HG02870 (cell line): Measurements from ENCODE around the gene SALL3.

Experiments used
- ATAC-seq: cut with Tn5 transposase; IDR thresholded peaks from one replicate; pipeline ENCODE4 v1.9.1; 2021; ENCODE audit warnings: mild to moderate bottlenecking, moderate library complexity; ENCODE audit not compliant: unreplicated experiment

Gene SALL3

DNA sequence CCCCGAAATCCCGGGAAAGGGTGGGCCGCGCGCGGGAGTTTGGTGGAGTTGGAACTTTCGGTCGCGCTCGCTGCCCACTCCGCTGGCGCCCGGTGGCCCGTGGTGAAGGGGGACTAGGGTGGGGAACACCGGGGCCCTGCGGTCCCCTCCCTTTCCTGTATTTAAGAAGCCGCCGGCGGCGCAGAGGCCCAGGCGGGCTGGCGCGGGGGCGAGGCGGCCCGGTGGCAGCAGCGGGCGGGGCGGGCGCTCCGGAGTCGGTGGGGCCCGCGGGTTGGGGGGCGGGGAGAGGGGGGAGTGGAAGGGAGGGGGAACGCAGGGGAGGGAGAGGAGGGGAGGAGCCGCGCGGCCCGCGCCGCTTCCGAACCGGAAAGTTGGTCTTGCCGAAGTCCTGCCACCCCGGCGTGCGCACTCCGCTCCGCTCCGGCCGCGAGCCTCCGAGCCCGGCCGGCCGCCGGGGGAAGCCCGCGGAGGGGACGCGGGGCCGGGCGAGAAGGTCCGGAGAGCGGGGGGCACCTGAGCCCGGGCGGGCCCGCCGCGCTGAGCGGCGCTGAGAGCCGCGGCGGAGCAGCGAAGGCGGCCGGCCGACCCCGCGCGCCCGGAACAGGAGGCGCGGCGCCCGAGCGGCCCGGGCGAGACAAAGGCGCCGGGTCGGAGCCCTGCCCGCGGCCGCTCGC, 425 bp upstream of the SALL3 start:
- ATAC-seq: no peak

DNA sequence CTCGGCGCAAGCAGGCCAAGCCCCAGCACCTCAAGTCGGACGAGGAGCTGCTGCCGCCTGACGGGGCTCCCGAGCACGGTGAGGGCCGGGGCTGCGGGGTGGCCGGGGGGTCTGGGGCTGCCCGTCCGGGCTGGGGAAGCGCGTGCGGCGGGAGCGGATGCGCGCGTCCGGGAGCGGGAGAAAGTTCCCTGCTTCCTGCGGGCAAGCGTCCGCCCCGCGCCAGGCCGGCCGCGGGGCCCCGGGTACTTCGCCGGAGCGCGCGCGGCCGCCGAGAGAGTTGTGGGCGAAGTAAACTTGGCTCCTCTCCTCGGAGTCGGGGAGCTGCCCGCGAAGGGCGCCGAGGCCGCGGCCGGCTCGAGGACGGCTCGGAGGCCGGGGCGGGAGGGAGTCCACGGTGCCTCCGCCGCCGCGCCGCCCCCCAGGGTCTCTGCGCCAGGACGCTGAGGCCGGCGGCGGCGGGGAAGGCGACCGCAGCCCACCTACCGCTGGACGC, 707 bp downstream of the SALL3 start:
- ATAC-seq: no peak

DNA sequence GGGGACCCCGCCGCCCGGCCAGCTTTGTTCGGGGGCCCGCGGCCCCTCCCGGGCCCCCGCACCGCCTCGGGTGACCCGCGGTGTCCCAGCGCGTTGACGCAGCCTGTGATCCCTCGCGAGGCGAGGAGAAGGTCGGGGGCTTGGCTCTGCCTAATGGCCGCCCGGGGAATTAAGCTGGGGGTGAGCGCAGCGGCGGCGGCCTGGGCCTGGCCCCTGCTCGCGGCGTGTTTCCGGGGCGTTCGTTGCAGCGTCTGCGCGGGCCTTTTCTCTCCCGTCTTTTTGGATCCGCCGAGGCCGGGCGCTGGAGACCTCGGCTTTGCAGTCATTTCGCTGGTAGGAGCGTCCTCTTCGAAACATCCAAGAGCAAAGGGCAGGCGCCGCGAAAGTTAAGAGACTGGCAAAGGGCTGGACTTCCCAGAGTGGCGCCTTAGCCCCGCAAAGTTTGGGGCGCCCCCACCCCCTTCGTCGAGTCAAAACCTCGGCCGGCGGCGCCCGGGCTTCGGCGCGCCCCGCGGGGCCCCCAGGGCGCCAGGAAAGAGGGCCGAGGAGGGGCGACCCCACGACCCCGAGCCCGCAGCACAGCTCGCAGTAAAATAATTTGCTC, 1.3 kb downstream of the SALL3 start:
- no peak for ATAC-seq

DNA sequence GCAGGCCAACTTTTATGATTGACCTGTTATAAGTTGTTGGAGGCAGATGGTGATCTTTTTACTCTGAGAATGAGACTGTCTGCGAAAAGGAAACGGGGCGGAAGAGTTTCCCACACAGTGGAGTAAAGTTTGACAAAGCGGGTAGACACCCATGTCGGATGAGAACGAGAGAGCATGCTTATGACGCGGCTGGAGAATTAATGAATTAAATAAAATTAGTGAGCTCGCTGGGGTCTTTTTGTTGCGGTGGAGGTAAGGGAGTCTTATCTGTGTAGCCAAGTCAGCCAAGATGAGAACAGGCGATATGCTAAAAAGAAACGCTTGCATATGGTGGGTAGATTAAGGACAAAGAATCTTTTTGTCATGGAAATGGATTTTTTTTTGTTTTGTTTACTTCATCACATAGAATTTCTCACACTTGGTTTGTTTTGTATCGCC, 1.8 kb downstream of the SALL3 start:
- ATAC-seq: no peak

DNA sequence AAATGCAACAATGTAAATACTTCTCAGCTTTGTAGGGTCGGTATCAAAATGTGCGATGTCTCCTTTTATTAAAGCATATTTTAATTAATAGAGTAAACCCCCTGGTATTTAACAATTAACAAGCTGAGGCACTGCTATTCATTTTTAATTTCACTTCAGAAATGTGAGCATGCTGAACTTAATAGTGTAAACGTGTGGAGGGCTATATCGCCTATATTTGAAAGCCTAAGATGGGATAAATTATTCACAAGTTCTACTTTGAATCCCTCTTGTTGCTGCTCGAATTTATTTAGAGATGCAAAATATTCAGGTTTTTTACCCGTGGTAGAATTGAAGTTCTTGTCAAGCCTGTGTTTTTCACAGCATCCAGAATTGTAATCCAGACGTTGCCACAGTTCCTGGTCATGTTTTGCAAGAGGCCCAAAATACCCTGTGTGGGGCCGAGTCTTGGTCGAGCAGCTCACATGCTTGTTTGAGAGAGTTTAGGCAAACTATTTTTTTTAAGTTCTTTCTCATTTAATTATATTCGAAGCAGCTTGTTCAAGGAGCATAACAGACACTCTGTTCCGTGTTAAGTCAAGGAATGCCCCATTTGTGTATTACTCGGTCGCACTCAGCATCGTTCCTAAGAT, 2.5 kb downstream of the SALL3 start:
- ATAC-seq: no peak

DNA sequence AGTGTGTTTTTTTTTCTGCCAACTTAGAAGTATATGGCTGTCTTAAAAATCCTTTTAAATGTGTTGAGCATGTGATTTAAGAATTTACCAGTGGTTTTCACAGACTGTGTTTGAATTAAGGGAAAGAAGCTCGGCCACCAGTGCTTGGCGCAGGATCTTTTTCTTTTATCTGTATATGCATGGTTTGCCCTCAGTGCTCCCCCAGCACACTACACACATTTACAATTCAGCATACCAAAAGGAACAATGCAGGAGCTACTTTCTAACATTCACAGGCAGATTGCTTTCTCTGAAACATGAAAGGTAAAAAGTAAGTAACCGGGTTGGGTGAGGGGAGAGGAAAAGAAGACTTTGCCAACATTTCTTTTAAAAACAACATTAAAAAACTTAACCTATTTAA, 3.9 kb downstream of the SALL3 start:
- no peak for ATAC-seq

DNA sequence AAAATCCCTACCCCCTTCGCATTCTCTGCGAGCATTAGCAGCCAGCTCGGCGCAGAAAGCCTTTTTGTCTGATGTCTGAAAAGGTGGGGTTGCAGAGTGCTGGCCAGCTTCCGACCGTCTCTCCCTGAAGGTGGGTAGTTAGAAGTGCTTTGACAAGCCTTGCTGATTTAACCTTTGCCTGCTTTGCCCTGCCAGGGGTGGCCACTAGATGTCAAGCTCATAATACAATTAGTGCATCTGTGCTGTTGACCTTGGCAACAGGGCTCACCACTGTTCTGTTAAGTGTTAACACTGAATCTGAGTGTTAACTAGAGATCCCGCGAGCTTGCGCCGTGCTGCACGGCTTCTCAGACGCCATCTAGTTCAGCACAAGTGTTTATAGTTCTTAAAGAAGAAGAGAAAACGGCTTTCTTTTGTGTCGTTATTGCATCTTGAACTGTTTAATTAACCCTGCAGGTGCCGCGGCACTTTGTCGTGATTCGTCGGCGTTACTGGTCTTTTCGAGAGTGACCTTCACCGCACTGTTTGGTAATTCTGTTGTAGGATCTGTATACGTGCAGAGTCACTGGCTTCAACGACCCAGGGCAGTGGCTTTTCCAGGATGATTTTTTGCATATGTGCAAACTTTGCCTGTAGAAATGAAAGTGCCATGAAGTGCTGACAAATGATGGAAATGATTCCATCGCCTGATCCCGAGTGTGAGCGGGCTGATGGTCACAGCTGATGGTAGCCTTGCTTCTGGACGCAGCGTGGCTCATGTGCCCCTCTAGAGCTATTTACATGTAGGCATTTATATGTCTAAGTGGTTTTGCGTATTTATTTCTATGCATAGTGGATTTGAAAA, 5.5 kb downstream of the SALL3 start:
- ATAC-seq: no peak

DNA sequence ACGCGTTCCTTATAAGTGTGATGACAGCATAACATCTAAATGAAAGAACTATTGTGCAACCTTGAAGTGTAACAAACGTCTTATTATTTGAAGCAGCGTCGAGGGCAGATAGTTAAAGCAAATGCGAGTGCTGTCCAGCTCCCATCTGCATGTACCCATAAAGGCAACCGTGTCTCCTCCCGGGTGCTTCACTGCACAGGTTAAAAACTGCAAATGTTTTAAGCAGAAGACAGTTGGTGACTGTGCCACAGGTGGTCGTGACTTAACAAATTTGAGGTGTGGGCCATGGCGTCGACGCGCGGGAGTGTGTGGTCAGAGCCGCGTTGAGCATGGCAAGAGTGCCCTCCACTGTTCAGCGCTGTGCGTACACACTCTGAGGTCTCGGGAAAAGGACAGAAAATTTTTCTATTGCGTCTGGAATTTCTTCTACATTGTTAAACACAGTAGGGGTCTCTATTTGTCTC, 6.4 kb downstream of the SALL3 start:
- no peak for ATAC-seq

DNA sequence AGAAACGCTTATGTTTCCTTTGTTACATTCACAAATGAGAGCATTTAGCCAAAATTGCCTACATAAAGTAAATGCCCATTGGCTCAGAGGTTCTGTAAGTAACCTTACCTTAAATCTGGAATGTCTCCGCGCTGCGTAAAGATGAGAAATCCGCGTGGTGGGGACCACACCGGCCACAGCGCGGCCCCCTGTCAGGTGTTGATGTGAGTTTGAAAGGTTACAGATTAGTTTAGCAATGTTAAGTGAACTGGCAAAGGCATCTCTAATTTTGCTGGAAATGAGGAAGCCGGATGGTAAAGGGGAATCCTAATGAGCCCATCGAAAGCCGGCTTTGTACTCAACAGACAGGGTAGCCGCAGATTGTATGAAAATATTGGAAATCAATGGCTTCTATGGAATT, 11.8 kb downstream of the SALL3 start:
- no peak for ATAC-seq

DNA sequence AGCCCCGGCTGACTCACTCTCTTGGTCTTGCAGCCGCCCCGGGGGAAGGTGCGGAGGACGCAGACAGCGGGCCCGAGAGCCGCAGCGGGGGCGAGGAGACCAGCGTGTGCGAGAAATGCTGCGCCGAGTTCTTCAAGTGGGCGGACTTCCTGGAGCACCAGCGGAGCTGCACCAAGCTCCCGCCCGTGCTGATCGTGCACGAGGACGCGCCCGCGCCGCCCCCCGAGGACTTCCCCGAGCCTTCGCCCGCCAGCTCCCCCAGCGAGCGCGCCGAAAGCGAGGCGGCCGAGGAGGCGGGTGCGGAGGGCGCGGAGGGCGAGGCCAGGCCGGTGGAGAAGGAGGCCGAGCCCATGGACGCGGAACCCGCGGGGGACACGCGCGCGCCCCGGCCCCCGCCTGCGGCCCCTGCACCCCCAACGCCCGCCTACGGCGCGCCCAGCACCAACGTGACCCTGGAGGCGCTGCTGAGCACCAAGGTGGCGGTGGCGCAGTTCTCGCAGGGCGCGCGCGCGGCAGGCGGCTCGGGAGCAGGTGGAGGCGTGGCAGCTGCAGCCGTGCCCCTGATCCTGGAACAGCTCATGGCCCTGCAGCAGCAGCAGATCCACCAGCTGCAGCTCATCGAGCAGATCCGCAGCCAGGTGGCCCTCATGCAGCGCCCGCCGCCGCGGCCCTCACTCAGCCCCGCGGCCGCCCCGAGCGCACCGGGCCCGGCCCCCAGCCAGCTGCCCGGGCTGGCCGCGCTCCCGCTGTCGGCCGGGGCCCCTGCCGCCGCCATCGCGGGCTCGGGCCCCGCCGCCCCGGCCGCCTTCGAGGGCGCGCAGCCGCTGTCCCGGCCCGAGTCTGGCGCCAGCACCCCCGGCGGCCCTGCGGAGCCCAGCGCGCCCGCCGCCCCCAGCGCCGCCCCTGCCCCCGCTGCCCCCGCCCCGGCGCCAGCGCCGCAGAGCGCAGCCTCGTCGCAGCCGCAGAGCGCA, 12.7 kb downstream of the SALL3 start:
- no peak for ATAC-seq

DNA sequence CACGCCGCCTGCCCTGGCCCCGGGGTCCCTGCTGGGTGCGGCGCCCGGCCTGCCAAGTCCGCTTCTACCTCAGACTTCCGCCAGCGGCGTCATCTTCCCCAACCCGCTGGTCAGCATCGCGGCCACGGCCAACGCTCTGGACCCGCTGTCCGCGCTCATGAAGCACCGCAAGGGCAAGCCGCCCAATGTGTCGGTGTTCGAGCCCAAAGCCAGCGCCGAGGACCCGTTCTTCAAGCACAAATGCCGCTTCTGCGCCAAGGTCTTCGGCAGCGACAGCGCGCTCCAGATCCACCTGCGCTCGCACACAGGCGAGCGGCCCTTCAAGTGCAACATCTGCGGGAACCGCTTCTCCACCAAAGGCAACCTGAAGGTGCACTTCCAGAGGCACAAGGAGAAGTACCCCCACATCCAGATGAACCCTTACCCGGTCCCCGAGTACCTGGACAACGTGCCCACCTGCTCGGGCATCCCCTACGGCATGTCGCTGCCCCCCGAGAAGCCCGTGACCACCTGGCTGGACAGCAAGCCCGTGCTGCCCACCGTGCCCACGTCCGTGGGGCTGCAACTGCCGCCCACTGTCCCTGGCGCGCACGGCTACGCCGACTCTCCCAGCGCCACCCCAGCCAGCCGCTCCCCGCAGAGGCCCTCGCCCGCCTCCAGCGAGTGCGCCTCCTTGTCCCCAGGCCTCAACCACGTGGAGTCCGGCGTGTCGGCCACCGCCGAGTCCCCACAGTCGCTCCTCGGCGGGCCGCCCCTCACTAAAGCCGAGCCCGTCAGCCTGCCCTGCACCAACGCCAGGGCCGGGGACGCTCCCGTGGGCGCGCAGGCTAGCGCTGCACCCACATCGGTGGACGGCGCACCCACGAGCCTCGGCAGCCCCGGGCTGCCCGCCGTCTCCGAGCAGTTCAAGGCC, 13.7 kb downstream of the SALL3 start:
- no peak for ATAC-seq

DNA sequence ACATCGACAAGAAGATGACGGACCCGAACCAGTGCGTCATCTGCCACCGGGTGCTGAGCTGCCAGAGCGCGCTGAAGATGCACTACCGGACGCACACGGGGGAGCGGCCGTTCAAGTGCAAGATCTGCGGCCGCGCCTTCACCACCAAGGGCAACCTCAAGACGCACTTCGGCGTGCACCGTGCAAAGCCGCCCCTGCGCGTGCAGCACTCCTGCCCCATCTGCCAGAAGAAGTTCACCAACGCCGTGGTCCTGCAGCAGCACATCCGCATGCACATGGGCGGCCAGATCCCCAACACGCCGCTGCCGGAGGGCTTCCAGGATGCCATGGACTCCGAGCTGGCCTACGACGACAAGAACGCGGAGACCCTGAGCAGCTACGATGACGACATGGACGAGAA, 14.4 kb downstream of the SALL3 start:
- no peak for ATAC-seq

DNA sequence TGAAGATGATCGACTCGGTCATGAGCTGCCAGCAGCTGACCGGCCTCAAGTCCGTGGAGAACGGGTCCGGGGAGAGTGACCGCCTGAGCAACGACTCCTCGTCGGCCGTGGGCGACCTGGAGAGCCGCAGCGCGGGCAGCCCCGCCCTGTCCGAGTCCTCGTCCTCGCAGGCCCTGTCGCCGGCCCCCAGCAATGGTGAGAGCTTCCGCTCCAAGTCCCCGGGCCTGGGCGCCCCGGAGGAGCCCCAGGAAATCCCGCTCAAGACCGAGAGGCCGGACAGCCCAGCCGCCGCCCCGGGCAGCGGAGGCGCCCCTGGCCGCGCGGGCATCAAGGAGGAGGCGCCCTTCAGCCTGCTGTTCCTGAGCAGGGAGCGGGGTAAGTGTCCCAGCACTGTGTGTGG, 14.9 kb downstream of the SALL3 start:
- no peak for ATAC-seq

DNA sequence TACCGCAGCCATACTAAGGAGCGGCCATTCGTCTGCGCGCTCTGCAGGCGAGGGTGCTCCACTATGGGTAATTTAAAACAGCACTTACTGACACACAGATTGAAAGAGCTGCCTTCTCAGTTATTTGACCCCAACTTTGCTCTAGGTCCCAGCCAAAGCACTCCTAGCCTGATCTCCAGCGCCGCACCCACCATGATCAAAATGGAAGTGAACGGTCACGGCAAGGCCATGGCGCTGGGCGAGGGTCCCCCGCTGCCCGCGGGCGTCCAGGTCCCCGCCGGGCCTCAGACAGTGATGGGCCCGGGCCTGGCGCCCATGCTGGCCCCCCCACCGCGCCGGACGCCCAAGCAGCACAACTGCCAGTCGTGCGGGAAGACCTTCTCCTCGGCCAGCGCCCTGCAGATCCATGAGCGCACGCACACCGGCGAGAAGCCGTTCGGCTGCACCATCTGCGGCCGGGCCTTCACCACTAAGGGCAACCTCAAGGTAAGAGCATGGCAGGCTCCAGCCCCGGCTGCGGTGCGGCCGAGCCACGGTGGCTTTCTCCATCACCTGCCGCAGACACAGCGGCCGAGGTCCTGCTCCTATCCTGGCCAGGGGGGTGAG, 15.5 kb downstream of the SALL3 start:
- ATAC-seq: no peak

DNA sequence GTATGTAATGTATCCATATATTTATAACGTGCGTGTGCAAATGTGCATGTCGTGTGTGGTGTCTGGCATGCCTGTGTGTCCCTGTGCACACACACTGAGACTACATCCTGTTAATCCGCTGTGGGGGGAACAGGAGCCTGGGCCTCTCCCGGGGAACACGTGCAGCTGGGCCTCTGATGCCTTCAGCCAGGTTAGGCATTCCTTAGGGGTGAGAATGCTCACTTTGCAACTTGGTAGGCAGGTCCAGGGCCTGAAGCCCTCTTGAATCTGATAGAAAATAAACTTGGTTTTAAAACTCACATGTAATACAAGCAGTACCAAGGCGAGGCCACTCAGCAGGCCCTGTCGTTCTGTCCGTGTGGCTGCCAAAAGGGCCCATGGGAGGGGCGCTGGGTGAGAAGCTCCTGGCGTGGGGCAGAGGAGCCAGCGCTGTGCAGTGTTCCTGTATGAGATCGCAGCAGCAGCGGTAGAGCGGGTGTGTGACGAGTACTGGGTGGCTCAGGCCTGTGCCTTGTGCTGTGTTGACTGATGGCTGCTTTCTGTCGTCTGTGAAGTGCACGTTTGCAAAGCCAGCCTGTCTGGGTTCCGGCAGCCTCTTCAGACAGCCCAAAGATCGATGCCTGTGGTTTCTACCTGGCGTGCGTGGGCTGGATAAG, 16.2 kb downstream of the SALL3 start:
- no peak for ATAC-seq

DNA sequence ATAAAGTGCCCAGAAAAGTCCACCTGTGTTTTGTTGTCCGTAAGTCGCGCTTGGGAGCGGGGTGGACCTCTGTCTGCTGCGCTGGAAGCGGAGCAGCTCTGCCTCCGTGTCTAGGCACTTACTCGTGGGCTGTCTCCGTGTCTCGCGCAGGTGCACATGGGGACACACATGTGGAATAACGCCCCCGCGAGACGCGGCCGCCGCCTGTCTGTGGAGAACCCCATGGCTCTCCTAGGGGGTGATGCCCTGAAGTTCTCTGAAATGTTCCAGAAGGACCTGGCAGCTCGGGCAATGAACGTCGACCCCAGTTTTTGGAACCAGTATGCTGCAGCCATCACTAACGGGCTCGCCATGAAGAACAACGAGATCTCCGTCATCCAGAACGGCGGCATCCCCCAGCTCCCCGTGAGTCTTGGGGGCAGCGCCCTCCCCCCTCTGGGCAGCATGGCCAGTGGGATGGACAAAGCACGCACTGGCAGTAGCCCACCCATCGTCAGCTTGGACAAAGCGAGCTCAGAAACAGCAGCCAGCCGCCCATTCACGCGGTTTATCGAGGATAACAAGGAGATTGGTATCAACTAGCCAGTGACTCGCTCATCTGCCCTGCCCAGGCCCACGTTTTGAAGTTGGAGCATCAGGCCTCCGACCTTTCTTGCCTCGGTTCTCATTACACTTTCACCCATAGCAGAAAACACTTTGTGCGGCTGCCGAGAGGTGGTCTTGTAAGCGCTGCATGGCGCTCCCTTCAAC, 17.3 kb downstream of the SALL3 start:
- no peak for ATAC-seq

DNA sequence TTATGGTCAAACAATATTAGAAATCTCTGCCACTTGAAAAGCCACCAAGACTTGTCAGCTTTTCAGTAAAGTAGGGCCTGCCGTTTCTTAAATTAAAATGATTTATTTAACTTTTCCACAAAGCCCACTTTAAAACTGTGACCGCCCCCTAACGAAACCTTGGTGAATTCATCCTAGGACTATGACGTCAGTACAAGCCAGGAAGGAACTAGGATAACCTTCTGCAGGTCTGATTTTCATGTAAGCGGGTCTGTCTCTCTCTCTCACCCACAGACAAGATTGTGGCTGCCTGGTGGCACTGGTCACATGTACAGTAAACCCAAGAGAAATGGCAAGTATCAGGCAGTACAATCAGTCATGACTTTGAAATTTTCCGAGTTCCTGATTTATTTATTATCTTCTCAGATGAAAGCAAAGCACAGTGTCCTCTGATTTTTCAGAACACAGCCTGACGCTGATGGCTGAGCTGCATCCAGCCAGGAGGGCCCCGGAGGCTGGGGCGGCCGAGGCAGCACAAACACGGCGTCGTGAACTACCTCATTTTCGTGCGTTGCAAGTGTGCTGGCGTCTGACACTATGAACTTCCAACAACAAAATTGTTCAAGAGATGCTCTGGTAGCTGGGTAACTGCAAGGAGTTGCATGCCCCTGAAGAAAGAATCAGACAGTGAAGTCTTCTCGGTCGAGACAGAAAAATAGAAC, 18.9 kb downstream of the SALL3 start:
- no peak for ATAC-seq
